B cell (primary cell): ENCODE results near the gene USP2. TPM values are rescaled to one million over a fixed set of nuclear protein-coding genes. Genes with fewer than 3 reads are reported as not detected.

Experiments used
- ATAC-seq: fragments of 200-7000 bp; cut with Tn5 transposase; one replicate; pipeline ENCODE4 v1.10.0; 2021; ENCODE audit warnings: low read depth, mild to moderate bottlenecking, moderate number of reproducible peaks, moderate library complexity
- CTCF ChIA-PET: fragments of 350-600 bp; sonication (Branson Sonifier 250); formaldehyde crosslinking; loops from one replicate; lab custom pipeline; 2021; ENCODE audit warnings: antibody characterized with exemption, inconsistent platforms; lab: Charles Lee
- POLR2A ChIA-PET: fragments of 350-600 bp; sonication (Branson Sonifier 250); formaldehyde crosslinking; loops from one replicate; lab custom pipeline; 2021; ENCODE audit warnings: antibody characterized with exemption; lab: Charles Lee
- DNase-seq: peaks from one replicate; pipeline ENCODE4 v3.0.0; 2013
- H2AFZ ChIP-seq: 2 replicates; pipeline ENCODE4 v1.6.1; 2012; ENCODE audit warnings: mild to moderate bottlenecking, low read depth, low read length; ENCODE audit not compliant: insufficient read depth, poor library complexity, severe bottlenecking
- H3K27ac ChIP-seq, 2 donors: 1 replicate in 1 of 2; 2 replicates in 1 of 2; pipeline ENCODE4 v1.5.1; 2012 to 2013; ENCODE audit warnings: low read length in 2 of 2, mild to moderate bottlenecking in 2 of 2, moderate library complexity in 1 of 2
- H3K27me3 ChIP-seq, 4 experiments: fragments of 200-600 bp in 1 of 4; sonication (generic) in 1 of 4; replicated peaks in 1 of 4; 1 replicate in 2 of 4; 2 replicates in 2 of 4; pipeline versions ENCODE4 v1.6.1 to v1.7.0; 2013 to 2016; ENCODE audit warnings: low read length in 3 of 4, mild to moderate bottlenecking in 2 of 4, mixed read lengths in 1 of 4, moderate library complexity in 1 of 4; ENCODE audit not compliant: insufficient read depth in 4 of 4, control insufficient read depth in 3 of 4; ENCODE audit errors: control extremely low read depth in 1 of 4
- H3K36me3 ChIP-seq, 2 experiments: replicated peaks in 1 of 2; 1 replicate in 1 of 2; 2 replicates in 1 of 2; pipeline versions ENCODE4 v1.6.1 to v1.7.1; 2013; ENCODE audit warnings: low read length in 1 of 2; ENCODE audit not compliant: insufficient read depth in 2 of 2, control insufficient read depth in 1 of 2; ENCODE audit errors: control extremely low read depth in 1 of 2, extremely low read depth in 1 of 2
- H3K4me1 ChIP-seq, 2 donors: fragments of 200-600 bp in 1 of 2; sonication (generic) in 1 of 2; 1 replicate in 1 of 2; 2 replicates in 1 of 2; pipeline versions ENCODE4 v1.5.1 to v1.6.1; 2013 to 2017; ENCODE audit warnings: low read length in 2 of 2; ENCODE audit not compliant: control insufficient read depth in 2 of 2, insufficient read depth in 2 of 2
- H3K4me2 ChIP-seq: replicated peaks from 2 replicates; pipeline ENCODE3; 2012; ENCODE audit warnings: mild to moderate bottlenecking, low read depth, low read length; ENCODE audit not compliant: poor library complexity, severe bottlenecking
- H3K4me3 ChIP-seq, 5 experiments: fragments of 200-600 bp in 1 of 5; sonication (generic) in 1 of 5; 1 replicate in 3 of 5; 2 replicates in 2 of 5; pipeline versions ENCODE4 v1.5.1 to v1.7.0; 2011 to 2016; ENCODE audit warnings: low read length in 4 of 5, mild to moderate bottlenecking in 4 of 5, low read depth in 2 of 5, control low read depth in 1 of 5, moderate library complexity in 1 of 5; ENCODE audit not compliant: insufficient read depth in 1 of 5; ENCODE audit errors: control extremely low read depth in 1 of 5, extremely low read depth in 1 of 5
- H3K79me2 ChIP-seq: fragments of 200-600 bp; sonication (generic); one replicate; pipeline ENCODE4 v1.6.0; 2016; ENCODE audit warnings: low read length; ENCODE audit not compliant: control insufficient read depth, insufficient read depth
- H3K9ac ChIP-seq: fragments of 200-600 bp; sonication (generic); 2 replicates; pipeline ENCODE4 v1.6.1; 2017; ENCODE audit warnings: mild to moderate bottlenecking, low read length, moderate library complexity
- H3K9me3 ChIP-seq, 3 donors: one replicate each; pipeline versions ENCODE4 v1.6.1 to v1.7.1; 2013; ENCODE audit warnings: low read length in 2 of 3; ENCODE audit not compliant: control insufficient read depth in 2 of 3, insufficient read depth in 1 of 3; ENCODE audit errors: control extremely low read depth in 1 of 3
- H4K20me1 ChIP-seq: 2 replicates; pipeline ENCODE4 v1.6.0; 2012; ENCODE audit warnings: mild to moderate bottlenecking, low read length; ENCODE audit not compliant: insufficient read depth, control insufficient read depth, poor library complexity, severe bottlenecking
- H3K27ac Mint-ChIP-seq: one replicate; pipeline ENCODE4 v1.8.0; 2021; ENCODE audit warnings: mixed read lengths
- H3K27me3 Mint-ChIP-seq: one replicate; pipeline ENCODE4 v1.8.0; 2021; ENCODE audit warnings: mixed read lengths
- H3K4me1 Mint-ChIP-seq: one replicate; pipeline ENCODE4 v1.8.0; 2021; ENCODE audit warnings: mixed read lengths
- H3K4me3 Mint-ChIP-seq: one replicate; pipeline ENCODE4 v1.8.0; 2021; ENCODE audit warnings: mixed read lengths
- H3K9me3 Mint-ChIP-seq: one replicate; pipeline ENCODE4 v1.8.0; 2022; ENCODE audit warnings: mixed read lengths; ENCODE audit not compliant: insufficient read depth
- CTCF ChIP-seq: fragments of 200-600 bp; IDR thresholded peaks from one replicate; pipeline ENCODE4 v1.8.0; 2022; ENCODE audit warnings: antibody characterized with exemption, mild to moderate bottlenecking
- EZH2 ChIP-seq: IDR thresholded peaks from 2 replicates; pipeline ENCODE4 v1.6.1; 2012; ENCODE audit warnings: borderline replicate concordance, low read depth, mild to moderate bottlenecking, moderate library complexity, low read length; ENCODE audit not compliant: insufficient read depth, poor library complexity, severe bottlenecking
- WGBS: methylation state at CpG from one replicate; pipeline ENCODE4 v1.1.5; 2013; ENCODE audit warnings: missing lambda C conversion rate; ENCODE audit not compliant: insufficient coverage; 5-methylcytosine and 5-hydroxymethylcytosine counted together
- intact Hi-C: fragments of 100-400 bp; cut with micrococcal nuclease; formaldehyde crosslinking; loops from one replicate; pipeline ENCODE4 v1.10.0; 2022
- polyA plus RNA-seq: library from polyadenylated mRNA; depleted of rRNA; stranded (reverse); fragments of >200 nt; gene quantifications from 2 replicates; pipeline ENCODE4 v1.2.3, GENCODE V29; 2012
- total RNA-seq, 2 donors: library from RNA; stranded (reverse); fragments of 120-200 nt in 1 of 2; gene quantifications; 1 replicate in 1 of 2; 2 replicates in 1 of 2; pipeline versions ENCODE4 v1.2.3 to v1.2.4, GENCODE V29; 2013 to 2022

Gene USP2
- total and polyA plus RNA-seq, 2 donors (not counting 1 experiment from before 2014, with no cell fraction given): 0.09 TPM; not detected in 1

DNA sequence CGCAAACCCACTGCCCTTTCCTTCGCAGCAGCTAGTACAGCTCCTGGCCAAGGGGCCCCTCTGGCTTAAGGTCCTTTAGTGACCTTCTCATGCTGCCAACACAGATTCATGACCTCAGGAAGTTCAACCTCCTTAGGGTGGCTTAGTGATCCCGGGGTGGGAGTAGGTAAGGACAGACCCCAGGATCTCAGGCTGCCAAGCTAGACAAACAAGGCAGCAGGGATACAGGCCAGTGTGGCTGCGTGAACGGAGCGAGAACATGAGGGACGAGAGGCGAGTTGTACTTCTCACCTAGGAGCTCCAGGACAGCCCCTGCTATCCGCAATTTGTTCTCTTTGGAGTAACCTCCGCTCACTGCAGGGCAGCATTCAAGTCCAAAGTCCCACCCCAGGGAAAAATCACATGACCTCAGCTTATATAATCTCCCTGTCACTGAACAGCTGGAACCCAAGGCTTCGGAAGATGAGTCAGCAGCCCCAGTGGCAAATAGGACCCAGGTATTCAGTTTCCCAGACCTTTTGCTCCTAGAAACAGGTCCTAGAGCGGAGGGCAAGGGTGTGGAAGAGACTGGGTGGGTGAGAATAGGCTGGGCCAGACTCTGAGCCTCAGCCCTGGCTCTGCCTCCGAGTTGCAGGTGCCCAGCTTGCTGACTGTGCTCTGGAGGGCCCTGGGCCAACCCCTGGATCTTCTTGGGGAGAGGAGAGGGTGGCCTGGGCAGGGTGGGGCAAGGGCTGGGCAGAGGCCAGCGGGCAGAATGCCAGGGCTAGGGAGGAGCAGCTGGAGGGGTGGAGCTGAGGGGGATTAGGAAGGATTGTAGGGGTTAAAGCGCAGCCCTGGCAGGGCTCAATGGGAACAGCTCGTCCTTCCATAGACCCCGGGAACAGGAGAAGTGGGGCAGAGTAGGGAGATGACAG, 13.1 kb downstream of the USP2 start:
- CTCF ChIA-PET: interaction anchor here (0.5 to 3.6 kb wide), 7 partner anchors 8 to 45 kb away, joined by 3 to 16 read pairs (median 3); no protein-coding TSS in a partner anchor
- intact Hi-C loops: no loop called here
- Mint-ChIP-seq H3K27me3 (peaks cover 58% of the 10 kb centered on the region), H3K4me1 (peaks cover 8% of the 10 kb centered on the region), H3K9me3 (no peaks in the 10 kb centered on the region), H3K27ac (no peak overlapping the region), H3K4me3 (no peak overlapping the region)
- Histone ChIP-seq H3K9ac (no peak overlapping the region), H3K4me1 (peaks cover 10 to 15% of the 10 kb centered on the region in 2 donors), H3K27me3 (peaks cover 0 to 45% (median 22%) of the 10 kb centered on the region in 4 experiments), H4K20me1 (no peaks in the 10 kb centered on the region), H3K79me2 (no peaks in the 10 kb centered on the region), H3K36me3 (no peaks in the 10 kb centered on the region), H2AFZ (no peak overlapping the region), H3K4me3 (no peak overlapping the region), H3K27ac (no peak overlapping the region), H3K9me3 (peaks cover 0 to 16% (median 0%) of the 10 kb centered on the region in 3 donors), H3K4me2 (no peak overlapping the region)
- ATAC-seq (no peak), DNase-seq (no peak)
- no peak for TF ChIP-seq CTCF
- TF ChIP-seq EZH2: no peak
- POLR2A ChIA-PET: interaction anchor here (0.6 kb wide), 1 partner anchor 30 kb away, joined by 11 read pairs; no protein-coding TSS in a partner anchor
- WGBS: 79% methylated on average over 16 of the region's 17 CpGs

DNA sequence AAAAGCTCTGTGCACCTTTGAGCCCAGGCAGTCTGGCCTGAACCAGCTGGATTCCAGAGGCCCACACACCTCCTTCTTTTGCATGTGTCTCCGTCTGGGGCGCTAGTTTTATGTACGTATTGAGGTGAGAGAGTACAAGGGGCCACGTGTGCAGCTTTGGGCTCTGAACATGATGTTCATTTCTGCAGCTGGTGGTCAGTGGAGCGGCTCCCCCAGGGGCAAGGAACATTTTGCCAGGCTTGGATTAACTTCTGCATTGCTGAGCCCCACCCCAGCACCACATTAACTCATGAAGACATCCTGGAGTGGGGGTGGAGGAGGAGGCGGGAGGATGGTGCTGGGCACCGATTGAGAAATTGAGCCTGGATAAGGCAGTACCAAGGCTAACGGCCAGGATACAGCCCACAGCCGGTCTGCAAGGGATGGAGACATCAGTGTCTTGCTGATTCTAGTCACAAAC, 13.8 kb downstream of the USP2 start:
- H2AFZ ChIP-seq: no peak overlapping the region
- H3K4me3 ChIP-seq: no peak overlapping the region
- no peak for TF ChIP-seq CTCF
- no peak for TF ChIP-seq EZH2
- H3K4me2 ChIP-seq: no peak overlapping the region
- no peak for DNase-seq
- Mint-ChIP-seq H3K4me1 (peaks cover 11% of the 10 kb centered on the region), H3K9me3 (no peaks in the 10 kb centered on the region), H3K4me3 (no peak overlapping the region), H3K27ac (no peak overlapping the region), H3K27me3 (peaks cover 62% of the 10 kb centered on the region)
- peaks cover 0 to 19% (median 0%) of the 10 kb centered on the region in 3 donors for H3K9me3 ChIP-seq
- H3K4me1 ChIP-seq: peaks cover 15 to 19% of the 10 kb centered on the region in 2 donors
- ChIA-PET POLR2A (interaction anchor here (0.6 kb wide), 1 partner anchor 29 kb away, joined by 11 read pairs; no protein-coding TSS in a partner anchor), CTCF (interaction anchor here (0.5 to 3.6 kb wide), 4 partner anchors 9 to 12 kb away, joined by 3 to 16 read pairs (median 4); no protein-coding TSS in a partner anchor)
- no peaks in the 10 kb centered on the region for H3K79me2 ChIP-seq
- intact Hi-C loops: no loop called here
- no peaks in the 10 kb centered on the region for H4K20me1 ChIP-seq
- H3K27ac ChIP-seq: no peak overlapping the region
- WGBS: 77% methylated on average over 3 of the region's 9 CpGs
- no peak for ATAC-seq
- H3K36me3 ChIP-seq: no peaks in the 10 kb centered on the region
- peaks cover 0 to 52% (median 26%) of the 10 kb centered on the region in 4 experiments for H3K27me3 ChIP-seq
- H3K9ac ChIP-seq: no peak overlapping the region
